Medulla oblongata (tissue), 1 donor: ENCODE results near the gene COLEC12.
"Not testable (repeated sequence)": the region's sequence is repeated elsewhere in the genome, so short reads cannot be mapped to it uniquely, and the experiment has no call there.

Experiments used
- DNase-seq: peaks from one replicate; pipeline ENCODE4 v3.0.0-alpha.2; 2015; ENCODE audit errors: extremely low spot score

Gene COLEC12

GRCh38 chr18:415047-415446, 85.5 kb downstream of the COLEC12 start:
- DNase-seq: no peak

GRCh38 chr18:413233-413632, 87.3 kb downstream of the COLEC12 start:
- no peak for DNase-seq

GRCh38 chr18:410047-410455, 90.5 kb downstream of the COLEC12 start:
- DNase-seq: no peak

GRCh38 chr18:408367-408766, 92.1 kb downstream of the COLEC12 start:
- no peak for DNase-seq

GRCh38 chr18:407626-408224, 92.8 kb downstream of the COLEC12 start:
- DNase-seq: no peak

GRCh38 chr18:407191-407590, 93.3 kb downstream of the COLEC12 start:
- no peak for DNase-seq

- DNase-seq: no peak
Observed at GRCh38 chr18:406677-407076, 93.8 kb downstream of the COLEC12 start.

GRCh38 chr18:405006-405405, 95.5 kb downstream of the COLEC12 start:
- DNase-seq: not testable (repeated sequence)

- no peak for DNase-seq
Observed at GRCh38 chr18:404061-404636, 96.4 kb downstream of the COLEC12 start.

- no peak for DNase-seq
Observed at GRCh38 chr18:402129-402528, 98.4 kb downstream of the COLEC12 start.

- DNase-seq: no peak
Observed at GRCh38 chr18:400456-400855, 100.0 kb downstream of the COLEC12 start.

- DNase-seq: no peak
Observed at GRCh38 chr18:399631-400135, 100.8 kb downstream of the COLEC12 start.

GRCh38 chr18:398935-399630, 101.4 kb downstream of the COLEC12 start:
- no peak for DNase-seq

GRCh38 chr18:396556-396955, 103.9 kb downstream of the COLEC12 start:
- DNase-seq: no peak

- no peak for DNase-seq
Observed at GRCh38 chr18:396251-396555, 104.3 kb downstream of the COLEC12 start.

- no peak for DNase-seq
Observed at GRCh38 chr18:395456-396250, 104.8 kb downstream of the COLEC12 start.

- no peak for DNase-seq
Observed at GRCh38 chr18:394987-395362, 105.5 kb downstream of the COLEC12 start.

GRCh38 chr18:394262-394986, 106.1 kb downstream of the COLEC12 start:
- DNase-seq: no peak

- no peak for DNase-seq
Observed at GRCh38 chr18:393574-393957, 106.9 kb downstream of the COLEC12 start.

GRCh38 chr18:392928-393573, 107.5 kb downstream of the COLEC12 start:
- no peak for DNase-seq

- no peak for DNase-seq
Observed at GRCh38 chr18:390741-391478, 109.6 kb downstream of the COLEC12 start.
